ENCODE data around the gene JMJD8. TPM values are rescaled to one million over a fixed set of nuclear protein-coding genes. Genes with fewer than 3 reads are reported as not detected.

JMJD8 gene
- total and polyA plus RNA-seq, 9 of the 15 experiments (the other 6 are each of a cell fraction or from before 2014, with no cell fraction given) = 1.2 to 50.6 (median 29.3) TPM

- TF ChIP-seq ZFX (CRISPR knock-in tag; IDR thresholded peaks at IDR 0.05) (peak; percentile 55), DDX20 (tag; IDR thresholded peaks at IDR 0.05; ENCODE audit: low read depth) (no peak), TRIM24 (IDR thresholded peaks at IDR 0.05) (no peak), BRD4 (IDR thresholded peaks at IDR 0.05) (no peak), RBM25 (IDR thresholded peaks at IDR 0.05; ENCODE audit: low read depth, low read length, severe bottlenecking) (peak; percentile 14), ZNF431 (CRISPR knock-in tag; IDR thresholded peaks at IDR 0.05) (no peak), ZNF174 (CRISPR knock-in tag; IDR thresholded peaks at IDR 0.05) (no peak), ILF3 (IDR thresholded peaks at IDR 0.05; ENCODE audit: borderline replicate concordance) (no peak), CBX8 (IDR thresholded peaks at IDR 0.05; ENCODE audit: borderline replicate concordance, extremely low read depth, low read depth, low read length, poor library complexity, severe bottlenecking) (no peak), ZBTB9 (CRISPR knock-in tag; IDR thresholded peaks at IDR 0.05) (peak; percentile 7; the same call in 1 of the 2 replicates), HCFC1 (IDR thresholded peaks at IDR 0.05; ENCODE audit: low read depth, low read length) (no peak), PHB2 (IDR thresholded peaks at IDR 0.05; ENCODE audit: low read depth) (no peak), POLR2G (IDR thresholded peaks at IDR 0.05; ENCODE audit: low read depth, low read length) (peak; percentile 56), BHLHE40 (IDR thresholded peaks at IDR 0.05; ENCODE audit: low read length) (no peak), HMGN3 (IDR thresholded peaks at IDR 0.05; ENCODE audit: borderline replicate concordance, extremely low read depth, insufficient read length, low read depth, low read length) (no peak), ILK (tag; IDR thresholded peaks at IDR 0.05; ENCODE audit: borderline replicate concordance, low read depth) (no peak), GABPB2 (CRISPR knock-in tag; conservative IDR thresholded peaks at IDR 0.05) (no peak), TAF1 (IDR thresholded peaks at IDR 0.05; ENCODE audit: control insufficient read depth, extremely low read depth, insufficient read depth, low read length, severe bottlenecking) (no peak), ZNF395 (CRISPR knock-in tag; IDR thresholded peaks at IDR 0.05) (no peak), HDGF (IDR thresholded peaks at IDR 0.05) (no peak), RFX5 (IDR thresholded peaks at IDR 0.05; ENCODE audit: low read depth, low read length) (no peak), CREM (IDR thresholded peaks at IDR 0.05; ENCODE audit: low read depth) (no peak), ZNF785 (CRISPR knock-in tag; IDR thresholded peaks at IDR 0.05) (no peak), ZNF766 (CRISPR knock-in tag; conservative IDR thresholded peaks at IDR 0.05) (no peak), POLR2B (IDR thresholded peaks at IDR 0.05; ENCODE audit: low read depth, partially characterized antibody) (no peak), NFYB (IDR thresholded peaks at IDR 0.05; ENCODE audit: extremely low read depth, insufficient read length) (no peak), HMG20B (CRISPR knock-in tag; IDR thresholded peaks at IDR 0.05) (no peak), SAP30 (IDR thresholded peaks at IDR 0.05; ENCODE audit: borderline replicate concordance, insufficient read depth, low read depth, low read length, poor library complexity, severe bottlenecking) (peak; percentile 67)
Observed at GRCh38 chr16:715477-716199, 31.5 kb upstream of the JMJD8 start (continued).

Measured in K562 (cell line).